GM12892 (cell line): ENCODE results near the gene PRSS50.

Experiments
- POLR2A ChIP-seq: IDR thresholded peaks from 2 replicates; pipeline ENCODE4 v1.6.1; 2011; ENCODE audit warnings: low read depth, low read length, control low read depth
- POLR2AphosphoS5 ChIP-seq: IDR thresholded peaks from 2 replicates; pipeline ENCODE4 v1.6.1; 2011; ENCODE audit warnings: low read depth, low read length, control low read depth

GRCh38 chr3:46764206-46764605, 46.5 kb upstream of the PRSS50 start:
- no peak for TF ChIP-seq POLR2A
- TF ChIP-seq POLR2AphosphoS5: no peak
